Embryonic facial prominence (tissue), 1 donor: ENCODE results near the gene PER1.
"Not testable (repeated sequence)": the region's sequence is repeated elsewhere in the genome, so short reads cannot be mapped to it uniquely, and the experiment has no call there.

Experiments
- DNase-seq: peaks from one replicate; pipeline ENCODE4 v3.0.0-alpha.2; 2016; ENCODE audit errors: extremely low spot score

The PER1 gene

GRCh38 chr17:8121681-8122421, 30.4 kb downstream of the PER1 start:
- DNase-seq: no peak

- DNase-seq: no peak
Measured at GRCh38 chr17:8121407-8121680, 30.9 kb downstream of the PER1 start.

- no peak for DNase-seq
Measured at GRCh38 chr17:8120520-8121406, 31.4 kb downstream of the PER1 start.

- DNase-seq: peak; percentile 84
Measured at GRCh38 chr17:8119581-8120519, 32.4 kb downstream of the PER1 start.

- peak; percentile 82 for DNase-seq
Measured at GRCh38 chr17:8118769-8119580, 33.2 kb downstream of the PER1 start.

GRCh38 chr17:8117980-8118768, 34.0 kb downstream of the PER1 start, which contains the start of gene ALOXE3:
ALOXE3 (minus strand) TSS chr17:8118514; CDS start chr17:8117990, 524 bp downstream.
- no peak for DNase-seq

GRCh38 chr17:8117367-8117979, 34.7 kb downstream of the PER1 start:
- no peak for DNase-seq

GRCh38 chr17:8116776-8117175, 35.4 kb downstream of the PER1 start:
- DNase-seq: no peak

- no peak for DNase-seq
Measured at GRCh38 chr17:8110907-8111306, 41.3 kb downstream of the PER1 start.

GRCh38 chr17:8110456-8110804, 41.8 kb downstream of the PER1 start:
- DNase-seq: no peak

GRCh38 chr17:8109661-8110455, 42.3 kb downstream of the PER1 start:
- DNase-seq: no peak

- DNase-seq: no peak
Measured at GRCh38 chr17:8108972-8109660, 43.1 kb downstream of the PER1 start.

GRCh38 chr17:8106980-8107379, 45.2 kb downstream of the PER1 start:
- not testable (repeated sequence) for DNase-seq

GRCh38 chr17:8105957-8106398, 46.2 kb downstream of the PER1 start:
- DNase-seq: no peak

- no peak for DNase-seq
Measured at GRCh38 chr17:8104911-8105310, 47.3 kb downstream of the PER1 start.

- DNase-seq: no peak
Measured at GRCh38 chr17:8103549-8103948, 48.7 kb downstream of the PER1 start.

GRCh38 chr17:8101721-8102120, 50.5 kb downstream of the PER1 start:
- DNase-seq: no peak

GRCh38 chr17:8100763-8101162, 51.4 kb downstream of the PER1 start:
- DNase-seq: no peak
